Measurements from ENCODE around the gene TALDO1. TPM values are rescaled to one million over a fixed set of nuclear protein-coding genes. Genes with fewer than 3 reads are reported as not detected.

TALDO1 gene
- total RNA-seq, 1 experiment from 2014 or later, result 173 TPM

DNA sequence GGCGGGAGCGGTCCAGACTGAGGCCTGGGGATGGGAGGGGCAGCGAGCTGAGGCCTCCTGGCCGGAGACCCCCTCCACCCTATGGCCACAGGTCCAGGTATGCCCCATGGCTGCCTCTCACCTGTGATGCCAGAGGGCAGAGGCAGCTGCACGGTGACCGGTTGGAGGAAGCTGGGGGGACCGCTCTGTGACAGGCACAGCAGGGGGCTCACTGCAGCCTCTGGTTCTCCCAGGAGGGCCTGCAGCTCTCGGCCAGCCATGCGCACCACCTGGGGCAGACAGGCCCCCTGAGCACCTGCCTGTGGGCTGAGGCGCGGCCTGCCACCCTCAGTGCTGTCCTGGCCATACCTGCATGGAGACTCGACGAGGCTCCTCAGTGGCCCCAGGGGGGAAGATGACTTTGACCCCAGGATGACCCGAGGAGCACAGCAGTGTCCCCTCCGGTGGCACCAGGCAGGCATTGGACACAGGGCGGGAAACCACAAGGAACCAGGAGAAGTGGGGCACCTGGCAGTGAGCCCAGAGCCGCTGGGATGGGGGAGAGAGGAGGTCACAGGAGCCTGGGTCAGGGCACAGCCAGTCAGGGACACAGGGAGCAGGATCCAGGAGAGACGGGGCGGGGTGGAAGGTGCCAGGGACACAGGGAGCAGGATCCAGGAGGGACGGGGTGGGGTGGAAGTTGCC is 54.0 kb downstream of the TALDO1 start:
- CTCF ChIA-PET, result no interaction called here
- no TSS peak for BruUV-seq (replicated peaks)

DNA sequence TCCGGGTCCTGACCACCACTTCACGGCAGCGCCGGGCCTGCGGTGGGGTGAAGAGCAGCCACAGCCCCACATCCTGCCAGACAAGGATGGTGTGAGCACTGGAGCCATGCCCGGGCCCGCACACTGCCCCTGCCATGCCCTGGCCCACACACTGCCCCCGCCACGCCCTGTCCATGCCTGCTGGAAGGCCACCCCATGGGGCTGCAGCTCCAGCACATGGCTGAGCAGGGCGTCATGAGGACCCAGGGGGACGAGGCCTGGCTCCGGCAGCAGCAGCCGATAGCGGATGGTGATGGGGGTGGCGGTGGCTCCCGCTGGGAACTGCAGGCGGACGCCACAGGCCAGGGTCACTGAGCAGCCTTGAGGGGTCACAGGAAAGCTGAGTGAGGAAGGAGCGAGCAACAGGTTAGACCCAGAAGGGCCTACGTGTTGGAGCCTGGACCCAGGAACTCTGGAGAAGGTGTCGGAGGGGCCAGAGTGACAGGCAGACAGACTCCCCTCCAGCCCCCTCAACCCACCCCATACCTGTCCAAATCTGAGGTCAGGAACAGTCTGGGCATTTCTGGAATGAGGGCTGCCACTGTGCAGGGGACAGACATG is 54.9 kb downstream of the TALDO1 start:
- H3K27me3 ChIP-seq (replicated peaks; ENCODE audit: insufficient read depth, low read depth, low read length, poor library complexity), result no peaks in the 10 kb centered on the region
- no peak overlapping the region for H3K27ac ChIP-seq (ENCODE audit: low read depth, low read length, poor library complexity, severe bottlenecking)
- TF ChIP-seq, protein P1, sequence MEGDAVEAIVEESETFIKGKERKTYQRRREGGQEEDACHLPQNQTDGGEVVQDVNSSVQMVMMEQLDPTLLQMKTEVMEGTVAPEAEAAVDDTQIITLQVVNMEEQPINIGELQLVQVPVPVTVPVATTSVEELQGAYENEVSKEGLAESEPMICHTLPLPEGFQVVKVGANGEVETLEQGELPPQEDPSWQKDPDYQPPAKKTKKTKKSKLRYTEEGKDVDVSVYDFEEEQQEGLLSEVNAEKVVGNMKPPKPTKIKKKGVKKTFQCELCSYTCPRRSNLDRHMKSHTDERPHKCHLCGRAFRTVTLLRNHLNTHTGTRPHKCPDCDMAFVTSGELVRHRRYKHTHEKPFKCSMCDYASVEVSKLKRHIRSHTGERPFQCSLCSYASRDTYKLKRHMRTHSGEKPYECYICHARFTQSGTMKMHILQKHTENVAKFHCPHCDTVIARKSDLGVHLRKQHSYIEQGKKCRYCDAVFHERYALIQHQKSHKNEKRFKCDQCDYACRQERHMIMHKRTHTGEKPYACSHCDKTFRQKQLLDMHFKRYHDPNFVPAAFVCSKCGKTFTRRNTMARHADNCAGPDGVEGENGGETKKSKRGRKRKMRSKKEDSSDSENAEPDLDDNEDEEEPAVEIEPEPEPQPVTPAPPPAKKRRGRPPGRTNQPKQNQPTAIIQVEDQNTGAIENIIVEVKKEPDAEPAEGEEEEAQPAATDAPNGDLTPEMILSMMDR (conservative IDR thresholded peaks at IDR 0.05; ENCODE audit: low read depth, low read length), result no peak
- TF ChIP-seq EZH2 (IDR thresholded peaks at IDR 0.05; ENCODE audit: borderline replicate concordance, low read depth, low read length, poor library complexity, severe bottlenecking), result no peak
- no peaks in the 10 kb centered on the region for H3K9me3 ChIP-seq (ENCODE audit: low read depth, low read length, poor library complexity, severe bottlenecking)
- no peak overlapping the region for H3K4me3 ChIP-seq (ENCODE audit: low read depth, low read length, poor library complexity, severe bottlenecking)
- H3K4me1 ChIP-seq (ENCODE audit: insufficient read depth, low read length, poor library complexity, severe bottlenecking), result no peaks in the 10 kb centered on the region
- intact Hi-C loops (cut with micrococcal nuclease; ENCODE audit: unreplicated experiment), result no loop called here
- ChIA-PET POLR2A (ENCODE audit: low non-redundant PET) (no interaction called here), CTCF (no interaction called here)
- H3K36me3 ChIP-seq (ENCODE audit: insufficient read depth, low read length, poor library complexity, severe bottlenecking), result peaks cover 13% of the 10 kb centered on the region
- BruUV-seq (replicated peaks), result no TSS peak
- no peak for DNase-seq (ENCODE audit: low spot score)

More for the DNA sequence above, 54.0 kb downstream of the TALDO1 start:
- no peaks in the 10 kb centered on the region for H3K27me3 ChIP-seq (replicated peaks; ENCODE audit: insufficient read depth, low read depth, low read length, poor library complexity)
- no peak overlapping the region for H3K27ac ChIP-seq (ENCODE audit: low read depth, low read length, poor library complexity, severe bottlenecking)
- H3K4me1 ChIP-seq (ENCODE audit: insufficient read depth, low read length, poor library complexity, severe bottlenecking), result no peaks in the 10 kb centered on the region
- H3K36me3 ChIP-seq (ENCODE audit: insufficient read depth, low read length, poor library complexity, severe bottlenecking), result peaks cover 13% of the 10 kb centered on the region
- POLR2A ChIA-PET (ENCODE audit: low non-redundant PET), result no interaction called here
- TF ChIP-seq, protein P1 (conservative IDR thresholded peaks at IDR 0.05; ENCODE audit: low read depth, low read length), result no peak
- no peak for TF ChIP-seq EZH2 (IDR thresholded peaks at IDR 0.05; ENCODE audit: borderline replicate concordance, low read depth, low read length, poor library complexity, severe bottlenecking)
- no peaks in the 10 kb centered on the region for H3K9me3 ChIP-seq (ENCODE audit: low read depth, low read length, poor library complexity, severe bottlenecking)
- no peak for DNase-seq (ENCODE audit: low spot score)
- intact Hi-C loops (cut with micrococcal nuclease; ENCODE audit: unreplicated experiment), result no loop called here
- no peak overlapping the region for H3K4me3 ChIP-seq (ENCODE audit: low read depth, low read length, poor library complexity, severe bottlenecking)

DNA sequence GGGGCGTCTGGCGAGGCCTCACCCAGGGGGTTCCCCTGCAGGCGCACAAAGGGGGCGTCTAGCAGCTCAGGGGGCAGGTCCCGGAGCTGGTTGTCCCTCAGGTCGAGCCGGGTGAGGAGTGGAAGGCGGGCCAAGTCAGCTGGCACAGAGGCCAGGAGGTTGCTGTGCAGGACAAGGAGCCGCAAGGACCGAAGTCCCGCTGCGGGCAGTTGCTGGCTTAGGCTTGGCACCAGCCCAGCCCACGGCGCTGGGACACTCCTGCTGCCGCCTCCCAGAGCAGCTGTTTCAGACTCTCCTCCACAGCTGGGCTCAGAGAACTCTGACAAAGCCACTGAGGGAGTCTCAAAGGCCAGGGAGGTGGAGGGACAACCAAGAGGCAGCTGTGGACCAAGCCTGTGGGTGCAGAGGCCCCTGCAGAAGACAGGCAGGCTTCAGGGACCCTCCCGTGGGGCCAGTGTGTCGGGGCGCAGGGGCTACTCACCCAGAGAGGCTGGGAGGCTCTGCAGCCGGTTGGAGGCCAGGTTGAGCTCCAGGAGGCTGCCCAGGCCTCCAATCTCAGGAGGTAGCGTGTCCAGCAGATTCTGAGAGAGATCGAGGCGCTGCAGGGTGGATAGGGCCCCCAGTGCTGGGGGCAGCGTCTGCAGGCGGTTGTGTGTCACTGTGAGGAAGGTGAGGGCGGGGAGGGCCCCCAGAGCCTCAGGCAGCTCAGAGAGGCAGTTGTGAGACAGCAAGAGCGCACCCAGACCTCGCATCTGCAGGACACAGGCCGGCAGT is 55.6 kb downstream of the TALDO1 start:
- Histone ChIP-seq H3K4me3 (ENCODE audit: low read depth, low read length, poor library complexity, severe bottlenecking) (no peak overlapping the region), H3K36me3 (ENCODE audit: insufficient read depth, low read length, poor library complexity, severe bottlenecking) (peaks cover 13% of the 10 kb centered on the region), H3K4me1 (ENCODE audit: insufficient read depth, low read length, poor library complexity, severe bottlenecking) (no peaks in the 10 kb centered on the region), H3K9me3 (ENCODE audit: low read depth, low read length, poor library complexity, severe bottlenecking) (no peaks in the 10 kb centered on the region), H3K27ac (ENCODE audit: low read depth, low read length, poor library complexity, severe bottlenecking) (no peak overlapping the region), H3K27me3 (replicated peaks; ENCODE audit: insufficient read depth, low read depth, low read length, poor library complexity) (no peaks in the 10 kb centered on the region)
- DNase-seq (ENCODE audit: low spot score), result no peak
- POLR2A ChIA-PET (ENCODE audit: low non-redundant PET), result no interaction called here
- TF ChIP-seq, protein P1 (conservative IDR thresholded peaks at IDR 0.05; ENCODE audit: low read depth, low read length), result no peak
- TF ChIP-seq EZH2 (IDR thresholded peaks at IDR 0.05; ENCODE audit: borderline replicate concordance, low read depth, low read length, poor library complexity, severe bottlenecking), result no peak
- intact Hi-C loops (cut with micrococcal nuclease; ENCODE audit: unreplicated experiment), result no loop called here
- BruUV-seq (replicated peaks), result no TSS peak
- CTCF ChIA-PET, result no interaction called here
